ENCODE measurements around the gene SLC28A2. TPM values are rescaled to one million over a fixed set of nuclear protein-coding genes. Genes with fewer than 3 reads are reported as not detected.

SLC28A2 gene
- total RNA-seq, 1 experiment from 2014 or later, result 0.23 TPM

DNA sequence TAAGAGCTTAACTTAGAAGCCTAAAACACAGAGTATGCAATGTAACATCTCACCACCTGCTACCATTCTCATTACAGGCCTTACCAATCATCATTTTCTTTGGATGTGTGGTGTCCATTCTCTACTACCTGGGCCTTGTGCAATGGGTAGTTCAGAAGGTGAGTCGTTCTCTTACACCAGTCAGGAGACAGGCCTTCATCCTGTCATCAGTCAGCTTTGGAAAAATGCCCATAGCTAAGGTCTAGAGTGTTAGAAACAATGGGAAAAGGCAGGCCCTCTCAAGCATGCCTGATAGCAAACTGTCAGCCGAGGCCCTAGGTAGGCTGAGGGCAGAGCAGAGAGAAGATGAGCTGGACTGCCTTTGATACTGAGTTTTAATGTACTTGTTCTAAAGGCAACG lies 13.5 kb downstream of the SLC28A2 start:
- H3K9me3 ChIP-seq (ENCODE audit: control insufficient read depth, insufficient read depth, low read depth, low read length), result no peaks in the 10 kb centered on the region
- DNase-seq (ENCODE audit: low read depth, low spot score) (no peak), ATAC-seq (no peak)
- no peaks in the 10 kb centered on the region for H3K27me3 ChIP-seq (ENCODE audit: control insufficient read depth, insufficient read depth, low read length)
- CTCF ChIA-PET, result no interaction called here
- no peaks in the 10 kb centered on the region for H3K4me1 ChIP-seq (ENCODE audit: control insufficient read depth, insufficient read depth, low read length)
- intact Hi-C loops (cut with micrococcal nuclease; ENCODE audit: unreplicated experiment), result no loop called here
- H3K36me3 ChIP-seq (ENCODE audit: control insufficient read depth, insufficient read depth, low read length), result no peaks in the 10 kb centered on the region
- BruUV-seq (replicated peaks), result no TSS peak
- POLR2A ChIA-PET, result no interaction called here
- H3K27ac ChIP-seq (ENCODE audit: low read length), result no peak overlapping the region
- in situ Hi-C loops (cut with HindIII; ENCODE audit: low pct_unique_long_range_greater_than_20kb, low sequenced_read_pairs), result no loop called here
- TF ChIP-seq TCF7L2 (IDR thresholded peaks at IDR 0.05; ENCODE audit: low read depth, low read length), result no peak
- TF ChIP-seq, protein P1, sequence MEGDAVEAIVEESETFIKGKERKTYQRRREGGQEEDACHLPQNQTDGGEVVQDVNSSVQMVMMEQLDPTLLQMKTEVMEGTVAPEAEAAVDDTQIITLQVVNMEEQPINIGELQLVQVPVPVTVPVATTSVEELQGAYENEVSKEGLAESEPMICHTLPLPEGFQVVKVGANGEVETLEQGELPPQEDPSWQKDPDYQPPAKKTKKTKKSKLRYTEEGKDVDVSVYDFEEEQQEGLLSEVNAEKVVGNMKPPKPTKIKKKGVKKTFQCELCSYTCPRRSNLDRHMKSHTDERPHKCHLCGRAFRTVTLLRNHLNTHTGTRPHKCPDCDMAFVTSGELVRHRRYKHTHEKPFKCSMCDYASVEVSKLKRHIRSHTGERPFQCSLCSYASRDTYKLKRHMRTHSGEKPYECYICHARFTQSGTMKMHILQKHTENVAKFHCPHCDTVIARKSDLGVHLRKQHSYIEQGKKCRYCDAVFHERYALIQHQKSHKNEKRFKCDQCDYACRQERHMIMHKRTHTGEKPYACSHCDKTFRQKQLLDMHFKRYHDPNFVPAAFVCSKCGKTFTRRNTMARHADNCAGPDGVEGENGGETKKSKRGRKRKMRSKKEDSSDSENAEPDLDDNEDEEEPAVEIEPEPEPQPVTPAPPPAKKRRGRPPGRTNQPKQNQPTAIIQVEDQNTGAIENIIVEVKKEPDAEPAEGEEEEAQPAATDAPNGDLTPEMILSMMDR (IDR thresholded peaks at IDR 0.05), result no peak
- no peak for TF ChIP-seq SIN3A (IDR thresholded peaks at IDR 0.05; ENCODE audit: borderline replicate concordance, insufficient read depth, low read depth, low read length)
- TF ChIP-seq, protein P2, sequence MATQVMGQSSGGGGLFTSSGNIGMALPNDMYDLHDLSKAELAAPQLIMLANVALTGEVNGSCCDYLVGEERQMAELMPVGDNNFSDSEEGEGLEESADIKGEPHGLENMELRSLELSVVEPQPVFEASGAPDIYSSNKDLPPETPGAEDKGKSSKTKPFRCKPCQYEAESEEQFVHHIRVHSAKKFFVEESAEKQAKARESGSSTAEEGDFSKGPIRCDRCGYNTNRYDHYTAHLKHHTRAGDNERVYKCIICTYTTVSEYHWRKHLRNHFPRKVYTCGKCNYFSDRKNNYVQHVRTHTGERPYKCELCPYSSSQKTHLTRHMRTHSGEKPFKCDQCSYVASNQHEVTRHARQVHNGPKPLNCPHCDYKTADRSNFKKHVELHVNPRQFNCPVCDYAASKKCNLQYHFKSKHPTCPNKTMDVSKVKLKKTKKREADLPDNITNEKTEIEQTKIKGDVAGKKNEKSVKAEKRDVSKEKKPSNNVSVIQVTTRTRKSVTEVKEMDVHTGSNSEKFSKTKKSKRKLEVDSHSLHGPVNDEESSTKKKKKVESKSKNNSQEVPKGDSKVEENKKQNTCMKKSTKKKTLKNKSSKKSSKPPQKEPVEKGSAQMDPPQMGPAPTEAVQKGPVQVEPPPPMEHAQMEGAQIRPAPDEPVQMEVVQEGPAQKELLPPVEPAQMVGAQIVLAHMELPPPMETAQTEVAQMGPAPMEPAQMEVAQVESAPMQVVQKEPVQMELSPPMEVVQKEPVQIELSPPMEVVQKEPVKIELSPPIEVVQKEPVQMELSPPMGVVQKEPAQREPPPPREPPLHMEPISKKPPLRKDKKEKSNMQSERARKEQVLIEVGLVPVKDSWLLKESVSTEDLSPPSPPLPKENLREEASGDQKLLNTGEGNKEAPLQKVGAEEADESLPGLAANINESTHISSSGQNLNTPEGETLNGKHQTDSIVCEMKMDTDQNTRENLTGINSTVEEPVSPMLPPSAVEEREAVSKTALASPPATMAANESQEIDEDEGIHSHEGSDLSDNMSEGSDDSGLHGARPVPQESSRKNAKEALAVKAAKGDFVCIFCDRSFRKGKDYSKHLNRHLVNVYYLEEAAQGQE (IDR thresholded peaks at IDR 0.05; ENCODE audit: insufficient read depth in 1 of 2, low read depth in 2 of 2, low read length in 1 of 2), result no peak
- TF ChIP-seq POLR2AphosphoS5 (IDR thresholded peaks at IDR 0.05; ENCODE audit: low read depth, low read length), result no peak
- no peak overlapping the region for H3K4me3 ChIP-seq (ENCODE audit: low read depth in 2 of 2, low read length in 2 of 2)

- no TSS peak for BruUV-seq (replicated peaks)
- in situ Hi-C loops (cut with HindIII; ENCODE audit: low pct_unique_long_range_greater_than_20kb, low sequenced_read_pairs) (no loop called here), intact Hi-C loops (cut with micrococcal nuclease; ENCODE audit: unreplicated experiment) (no loop called here)
- Histone ChIP-seq H3K27ac (ENCODE audit: low read length) (no peak overlapping the region), H3K27me3 (ENCODE audit: control insufficient read depth, insufficient read depth, low read length) (no peaks in the 10 kb centered on the region), H3K36me3 (ENCODE audit: control insufficient read depth, insufficient read depth, low read length) (no peaks in the 10 kb centered on the region), H3K9me3 (ENCODE audit: control insufficient read depth, insufficient read depth, low read depth, low read length) (no peaks in the 10 kb centered on the region), H3K4me3 (ENCODE audit: low read depth in 2 of 2, low read length in 2 of 2) (no peak overlapping the region), H3K4me1 (ENCODE audit: control insufficient read depth, insufficient read depth, low read length) (no peaks in the 10 kb centered on the region)
- CTCF ChIA-PET, result no interaction called here
- DNase-seq (ENCODE audit: low read depth, low spot score) (no peak), ATAC-seq (no peak; the same call in 1 of the 2 replicates)
- TF ChIP-seq, protein P1 (IDR thresholded peaks at IDR 0.05), result peak; percentile 61
- TF ChIP-seq, protein P2 (IDR thresholded peaks at IDR 0.05; ENCODE audit: insufficient read depth in 1 of 2, low read depth in 2 of 2, low read length in 1 of 2), result no peak
- POLR2A ChIA-PET, result no interaction called here
These were observed 16.1 kb downstream of the SLC28A2 start for GRCh38 chr15:45268135-45268534.
